ENCODE measurements around the gene ZBED1.

DNA sequence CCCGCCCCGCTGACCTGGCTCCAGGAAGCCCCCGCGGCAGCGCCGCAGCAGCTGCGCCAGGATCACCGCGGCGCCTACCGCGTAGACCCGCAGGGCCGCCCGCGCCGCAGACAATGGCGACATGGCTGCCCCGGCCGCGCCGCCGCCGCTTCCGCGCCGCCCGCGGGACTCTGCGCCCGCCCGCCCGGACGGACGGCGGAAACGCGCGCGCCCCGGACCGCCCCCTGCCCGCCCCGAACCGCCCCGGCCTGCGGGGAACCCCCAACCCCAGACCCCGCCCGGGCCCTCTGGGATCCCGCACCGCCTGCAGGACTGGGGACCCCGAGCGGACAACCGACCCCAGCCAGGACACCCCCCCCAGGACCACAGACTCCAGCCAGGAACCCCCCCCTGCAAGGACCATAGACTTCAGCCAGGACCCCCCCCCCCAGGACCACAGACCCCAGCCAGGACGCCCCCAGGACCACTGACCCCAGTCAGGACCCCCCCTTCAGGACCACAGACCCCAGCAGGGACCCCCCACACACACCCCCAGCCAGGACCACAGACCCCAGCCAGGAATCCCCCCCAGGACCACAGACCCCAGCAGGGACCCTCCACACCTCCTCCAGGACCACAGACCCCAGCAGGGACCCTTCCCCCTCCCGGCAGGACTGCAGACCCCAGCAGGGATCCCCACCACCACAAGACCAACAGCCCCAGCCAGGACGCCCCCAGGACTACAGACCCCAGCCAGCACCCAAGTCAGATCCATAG lies at the start of gene ZBED1, which contains the start of gene DHRSX:
- TF ChIP-seq POLR2A (IDR thresholded peaks at IDR 0.05; ENCODE audit: low read length) (no peak), GATA1 (IDR thresholded peaks at IDR 0.05; ENCODE audit: low read depth, low read length) (no peak)

Measured in erythroblast (primary cell).